Type B pancreatic cell (in vitro differentiated cells): ENCODE measurements around the gene TCF12. TPM values are rescaled to one million over a fixed set of nuclear protein-coding genes. Genes with fewer than 3 reads are reported as not detected.

ENCODE experiments used
- DNase-seq: peaks from one replicate; pipeline ENCODE4 v3.0.0; 2021; ENCODE audit warnings: mixed read lengths; ENCODE audit not compliant: unreplicated experiment; ENCODE audit errors: extremely low spot score
- H3K27ac Mint-ChIP-seq: 2 replicates; pipeline ENCODE4 v1.8.0; 2021; ENCODE audit warnings: mild to moderate bottlenecking, mixed read lengths
- H3K27me3 Mint-ChIP-seq: 2 replicates; pipeline ENCODE4 v1.8.0; 2021; ENCODE audit warnings: mixed read lengths
- H3K36me3 Mint-ChIP-seq: 2 replicates; pipeline ENCODE4 v1.8.0; 2021; ENCODE audit warnings: mixed read lengths
- H3K4me1 Mint-ChIP-seq: one replicate; pipeline ENCODE4 v1.8.0; 2021; ENCODE audit warnings: mixed read lengths; ENCODE audit not compliant: unreplicated experiment
- H3K4me3 Mint-ChIP-seq: 2 replicates; pipeline ENCODE4 v1.8.0; 2021; ENCODE audit warnings: mild to moderate bottlenecking, mixed read lengths
- H3K9me3 Mint-ChIP-seq: 2 replicates; pipeline ENCODE4 v1.8.0; 2021; ENCODE audit warnings: mixed read lengths
- total RNA-seq: library from RNA; stranded (reverse); gene quantifications from 2 replicates; pipeline ENCODE4 v1.2.1, GENCODE V29; 2021; ENCODE audit warnings: low replicate concordance
- TF ChIP-seq, protein P1 (sequence below): fragments of 200-600 bp; sonication (generic); conservative IDR thresholded peaks from 2 replicates; pipeline ENCODE4 v1.5.0; 2021; ENCODE audit warnings: antibody characterized with exemption, mild to moderate bottlenecking

The TCF12 gene
- total RNA-seq, 1 donor from 2014 or later: 153 TPM

DNA sequence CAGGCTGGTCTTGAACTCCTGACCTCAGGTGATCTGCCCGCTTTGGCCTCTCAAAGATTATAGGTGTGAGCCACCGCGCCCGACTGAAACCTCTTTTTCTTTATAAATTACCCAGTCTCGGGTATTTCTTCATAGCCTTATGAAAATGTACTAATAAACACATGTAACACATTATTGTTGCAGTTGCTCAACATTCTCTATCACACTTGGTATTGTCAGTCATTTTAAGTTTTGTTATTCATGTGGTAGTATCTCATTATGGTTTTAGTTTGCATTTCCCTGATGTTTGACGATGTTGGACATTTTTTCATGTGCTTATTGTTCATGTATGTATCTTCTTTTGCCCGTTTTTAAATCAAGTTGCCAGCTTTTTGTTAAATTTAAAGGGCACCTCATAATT is 109.7 kb downstream of the TCF12 start:
- Mint-ChIP-seq H3K9me3 (no peaks in the 10 kb centered on the region), H3K4me1 (peaks cover 32% of the 10 kb centered on the region), H3K27ac (no peak overlapping the region), H3K36me3 (no peaks in the 10 kb centered on the region), H3K4me3 (no peak overlapping the region), H3K27me3 (no peaks in the 10 kb centered on the region)
- no peak for DNase-seq
- TF ChIP-seq, protein P1, sequence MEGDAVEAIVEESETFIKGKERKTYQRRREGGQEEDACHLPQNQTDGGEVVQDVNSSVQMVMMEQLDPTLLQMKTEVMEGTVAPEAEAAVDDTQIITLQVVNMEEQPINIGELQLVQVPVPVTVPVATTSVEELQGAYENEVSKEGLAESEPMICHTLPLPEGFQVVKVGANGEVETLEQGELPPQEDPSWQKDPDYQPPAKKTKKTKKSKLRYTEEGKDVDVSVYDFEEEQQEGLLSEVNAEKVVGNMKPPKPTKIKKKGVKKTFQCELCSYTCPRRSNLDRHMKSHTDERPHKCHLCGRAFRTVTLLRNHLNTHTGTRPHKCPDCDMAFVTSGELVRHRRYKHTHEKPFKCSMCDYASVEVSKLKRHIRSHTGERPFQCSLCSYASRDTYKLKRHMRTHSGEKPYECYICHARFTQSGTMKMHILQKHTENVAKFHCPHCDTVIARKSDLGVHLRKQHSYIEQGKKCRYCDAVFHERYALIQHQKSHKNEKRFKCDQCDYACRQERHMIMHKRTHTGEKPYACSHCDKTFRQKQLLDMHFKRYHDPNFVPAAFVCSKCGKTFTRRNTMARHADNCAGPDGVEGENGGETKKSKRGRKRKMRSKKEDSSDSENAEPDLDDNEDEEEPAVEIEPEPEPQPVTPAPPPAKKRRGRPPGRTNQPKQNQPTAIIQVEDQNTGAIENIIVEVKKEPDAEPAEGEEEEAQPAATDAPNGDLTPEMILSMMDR: no peak

GRCh38 chr15:57030011-57030410 is 111.6 kb downstream of the TCF12 start:
- Mint-ChIP-seq H3K9me3 (no peaks in the 10 kb centered on the region), H3K4me3 (no peak overlapping the region), H3K4me1 (peaks cover 29% of the 10 kb centered on the region), H3K36me3 (no peaks in the 10 kb centered on the region), H3K27me3 (no peaks in the 10 kb centered on the region), H3K27ac (no peak overlapping the region)
- TF ChIP-seq, protein P1: no peak
- DNase-seq: no peak

- H3K4me3 Mint-ChIP-seq: no peak overlapping the region
- TF ChIP-seq, protein P1: no peak
- H3K36me3 Mint-ChIP-seq: no peaks in the 10 kb centered on the region
- H3K4me1 Mint-ChIP-seq: peaks cover 25% of the 10 kb centered on the region
- no peak for DNase-seq
- no peaks in the 10 kb centered on the region for H3K9me3 Mint-ChIP-seq
- H3K27me3 Mint-ChIP-seq: no peaks in the 10 kb centered on the region
- no peak overlapping the region for H3K27ac Mint-ChIP-seq
Observed at GRCh38 chr15:57031082-57031481, 112.6 kb downstream of the TCF12 start.

DNA sequence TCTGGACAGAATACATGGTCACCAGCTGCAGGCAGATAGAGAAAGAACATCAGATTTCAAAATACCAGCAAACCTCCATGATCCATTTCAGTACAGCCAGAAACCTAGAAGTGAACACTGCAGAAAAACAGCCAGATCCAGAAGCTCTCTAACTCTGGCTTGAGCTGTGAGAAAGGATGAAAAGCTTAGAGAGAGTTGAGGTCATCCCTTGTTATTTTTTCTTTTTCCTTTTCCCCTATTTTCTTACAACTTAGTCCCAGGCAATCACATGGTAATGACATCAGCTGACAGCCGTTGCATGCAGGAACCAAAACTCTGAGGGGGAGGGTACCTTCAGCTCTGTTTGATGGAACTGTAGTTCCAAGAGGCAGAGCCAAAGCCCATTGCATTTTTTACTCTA is 113.2 kb downstream of the TCF12 start:
- H3K4me3 Mint-ChIP-seq: no peak overlapping the region
- no peaks in the 10 kb centered on the region for H3K36me3 Mint-ChIP-seq
- H3K27me3 Mint-ChIP-seq: no peaks in the 10 kb centered on the region
- DNase-seq: no peak
- H3K4me1 Mint-ChIP-seq: peaks cover 23% of the 10 kb centered on the region
- H3K27ac Mint-ChIP-seq: no peak overlapping the region
- no peaks in the 10 kb centered on the region for H3K9me3 Mint-ChIP-seq
- TF ChIP-seq, protein P1: no peak

GRCh38 chr15:57032338-57032737 is 113.9 kb downstream of the TCF12 start:
- no peak overlapping the region for H3K27ac Mint-ChIP-seq

More at GRCh38 chr15:57032338-57032737, 113.9 kb downstream of the TCF12 start:
- DNase-seq: no peak
- TF ChIP-seq, protein P1: no peak
- H3K4me3 Mint-ChIP-seq: no peak overlapping the region
- no peaks in the 10 kb centered on the region for H3K27me3 Mint-ChIP-seq
- peaks cover 6% of the 10 kb centered on the region for H3K36me3 Mint-ChIP-seq
- H3K9me3 Mint-ChIP-seq: no peaks in the 10 kb centered on the region
- H3K4me1 Mint-ChIP-seq: peaks cover 23% of the 10 kb centered on the region
